ENCODE measurements around the gene SARNP. TPM values are rescaled to one million over a fixed set of nuclear protein-coding genes. Genes with fewer than 3 reads are reported as not detected.
"Not testable (repeated sequence)": the region's sequence is repeated elsewhere in the genome, so short reads cannot be mapped to it uniquely, and the experiment has no call there.

The SARNP gene
- total RNA-seq, 2 experiments from 2014 or later: 100 to 101 TPM

GRCh38 chr12:55847033-55847432 is 29.5 kb upstream of the SARNP start:
- DNase-seq: peak; percentile 27
- H3K4me3 Mint-ChIP-seq: no peak overlapping the region
- no peak overlapping the region for H3K27ac Mint-ChIP-seq
- H3K4me1 Mint-ChIP-seq (ENCODE audit: low read depth): peaks cover 10% of the 10 kb centered on the region
- intact Hi-C loops (cut with micrococcal nuclease): no loop called here
- CTCF ChIA-PET: interaction anchor here (1.0 to 1.1 kb wide), 2 partner anchors 34 to 109 kb away, joined by 3 to 4 read pairs; no protein-coding TSS in a partner anchor
- no peaks in the 10 kb centered on the region for H3K27me3 Mint-ChIP-seq (ENCODE audit: low read depth)
- no peaks in the 10 kb centered on the region for H3K9me3 Mint-ChIP-seq
- no peaks in the 10 kb centered on the region for H3K36me3 Mint-ChIP-seq (ENCODE audit: low read depth)

- H3K27me3 Mint-ChIP-seq (ENCODE audit: low read depth): no peaks in the 10 kb centered on the region
- H3K4me1 Mint-ChIP-seq (ENCODE audit: low read depth): peaks cover 10% of the 10 kb centered on the region
- no peaks in the 10 kb centered on the region for H3K36me3 Mint-ChIP-seq (ENCODE audit: low read depth)
- no peak overlapping the region for H3K4me3 Mint-ChIP-seq
- no peak overlapping the region for H3K27ac Mint-ChIP-seq
- CTCF ChIA-PET: interaction anchor here (0.6 kb wide), 1 partner anchor 1249 kb away, joined by 3 read pairs; no protein-coding TSS in a partner anchor
- DNase-seq: no peak
- H3K9me3 Mint-ChIP-seq: no peaks in the 10 kb centered on the region
- intact Hi-C loops (cut with micrococcal nuclease): no loop called here
Measured at GRCh38 chr12:55845785-55846496, 28.4 kb upstream of the SARNP start.

GRCh38 chr12:55845361-55845760 is 27.8 kb upstream of the SARNP start:
- intact Hi-C loops (cut with micrococcal nuclease): no loop called here
- Mint-ChIP-seq H3K4me1 (ENCODE audit: low read depth) (peaks cover 10% of the 10 kb centered on the region), H3K27me3 (ENCODE audit: low read depth) (no peaks in the 10 kb centered on the region), H3K27ac (no peak overlapping the region), H3K9me3 (no peaks in the 10 kb centered on the region), H3K4me3 (no peak overlapping the region), H3K36me3 (ENCODE audit: low read depth) (no peaks in the 10 kb centered on the region)
- CTCF ChIA-PET: interaction anchor here (0.6 kb wide), 1 partner anchor 1249 kb away, joined by 3 read pairs; no protein-coding TSS in a partner anchor
- no peak for DNase-seq

GRCh38 chr12:55844961-55845360 is 27.4 kb upstream of the SARNP start:
- intact Hi-C loops (cut with micrococcal nuclease): no loop called here
- H3K4me3 Mint-ChIP-seq: no peak overlapping the region
- no peak overlapping the region for H3K27ac Mint-ChIP-seq
- H3K27me3 Mint-ChIP-seq (ENCODE audit: low read depth): no peaks in the 10 kb centered on the region
- H3K36me3 Mint-ChIP-seq (ENCODE audit: low read depth): no peaks in the 10 kb centered on the region
- H3K4me1 Mint-ChIP-seq (ENCODE audit: low read depth): peaks cover 10% of the 10 kb centered on the region
- no peak for DNase-seq
- H3K9me3 Mint-ChIP-seq: no peaks in the 10 kb centered on the region
- CTCF ChIA-PET: no interaction called here

GRCh38 chr12:55843431-55843830 is 25.9 kb upstream of the SARNP start:
- H3K4me1 Mint-ChIP-seq (ENCODE audit: low read depth): peaks cover 10% of the 10 kb centered on the region
- intact Hi-C loops (cut with micrococcal nuclease): no loop called here
- no peak overlapping the region for H3K4me3 Mint-ChIP-seq
- no peaks in the 10 kb centered on the region for H3K9me3 Mint-ChIP-seq
- no peak overlapping the region for H3K27ac Mint-ChIP-seq
- CTCF ChIA-PET: no interaction called here
- no peaks in the 10 kb centered on the region for H3K27me3 Mint-ChIP-seq (ENCODE audit: low read depth)
- no peak for DNase-seq
- no peaks in the 10 kb centered on the region for H3K36me3 Mint-ChIP-seq (ENCODE audit: low read depth)

- H3K27ac Mint-ChIP-seq: no peak within 1 kb of the TSS
- no peak within 1 kb of the TSS for H3K4me3 Mint-ChIP-seq
- DNase-seq: no peak
Measured at GRCh38 chr12:55842681-55843429, 25.3 kb upstream of the SARNP start, which contains the start of gene MMP19. MMP19 (minus strand) TSS chr12:55842936; CDS start chr12:55842830, 106 bp downstream.

GRCh38 chr12:55840581-55841351 is 23.2 kb upstream of the SARNP start:
- Mint-ChIP-seq H3K27me3 (ENCODE audit: low read depth) (no peaks in the 10 kb centered on the region), H3K27ac (no peak overlapping the region), H3K36me3 (ENCODE audit: low read depth) (no peaks in the 10 kb centered on the region), H3K4me1 (ENCODE audit: low read depth) (no peaks in the 10 kb centered on the region), H3K9me3 (no peaks in the 10 kb centered on the region), H3K4me3 (no peak overlapping the region)
- no peak for DNase-seq
- intact Hi-C loops (cut with micrococcal nuclease): no loop called here
- CTCF ChIA-PET: no interaction called here

More at GRCh38 chr12:55842681-55843429, 25.3 kb upstream of the SARNP start, which contains the start of gene MMP19:
- Mint-ChIP-seq H3K27me3 (ENCODE audit: low read depth) (no peaks in the 10 kb centered on the region), H3K9me3 (no peaks in the 10 kb centered on the region), H3K4me1 (ENCODE audit: low read depth) (peaks cover 10% of the 10 kb centered on the region), H3K36me3 (ENCODE audit: low read depth) (no peaks in the 10 kb centered on the region)
- intact Hi-C loops (cut with micrococcal nuclease): no loop called here
- CTCF ChIA-PET: no interaction called here

GRCh38 chr12:55839345-55840140 is 22.0 kb upstream of the SARNP start:
- no peaks in the 10 kb centered on the region for H3K9me3 Mint-ChIP-seq
- intact Hi-C loops (cut with micrococcal nuclease): no loop called here
- H3K27me3 Mint-ChIP-seq (ENCODE audit: low read depth): no peaks in the 10 kb centered on the region
- no peak overlapping the region for H3K27ac Mint-ChIP-seq
- no peaks in the 10 kb centered on the region for H3K4me1 Mint-ChIP-seq (ENCODE audit: low read depth)
- CTCF ChIA-PET: interaction anchor here (1.4 kb wide), 1 partner anchor 9 kb away, joined by 4 read pairs; no protein-coding TSS in a partner anchor
- DNase-seq: no peak
- H3K4me3 Mint-ChIP-seq: no peak overlapping the region
- H3K36me3 Mint-ChIP-seq (ENCODE audit: low read depth): no peaks in the 10 kb centered on the region

GRCh38 chr12:55838361-55838760 is 20.8 kb upstream of the SARNP start:
- H3K4me3 Mint-ChIP-seq: no peak overlapping the region
- CTCF ChIA-PET: interaction anchor here (1.4 kb wide), 1 partner anchor 8 kb away, joined by 4 read pairs; no protein-coding TSS in a partner anchor
- H3K9me3 Mint-ChIP-seq: no peaks in the 10 kb centered on the region

GRCh38 chr12:55834400-55834799 is 16.9 kb upstream of the SARNP start:
- peaks cover 21% of the 10 kb centered on the region for H3K4me1 Mint-ChIP-seq (ENCODE audit: low read depth)
- DNase-seq; intact Hi-C loops (cut with micrococcal nuclease); H3K27me3 Mint-ChIP-seq (ENCODE audit: low read depth); H3K27ac Mint-ChIP-seq; H3K4me3 Mint-ChIP-seq; H3K9me3 Mint-ChIP-seq; CTCF ChIA-PET; H3K36me3 Mint-ChIP-seq (ENCODE audit: low read depth): not testable (repeated sequence)

More at GRCh38 chr12:55838361-55838760, 20.8 kb upstream of the SARNP start:
- Mint-ChIP-seq H3K36me3 (ENCODE audit: low read depth) (no peaks in the 10 kb centered on the region), H3K27ac (no peak overlapping the region), H3K27me3 (ENCODE audit: low read depth) (no peaks in the 10 kb centered on the region), H3K4me1 (ENCODE audit: low read depth) (no peaks in the 10 kb centered on the region)
- intact Hi-C loops (cut with micrococcal nuclease): no loop called here
- no peak for DNase-seq

- intact Hi-C loops (cut with micrococcal nuclease): no loop called here
- CTCF ChIA-PET: no interaction called here
- H3K4me3 Mint-ChIP-seq: no peak overlapping the region
- H3K27ac Mint-ChIP-seq: no peak overlapping the region
- H3K4me1 Mint-ChIP-seq (ENCODE audit: low read depth): peaks cover 27% of the 10 kb centered on the region
- H3K27me3 Mint-ChIP-seq (ENCODE audit: low read depth): no peaks in the 10 kb centered on the region
- peaks cover 5% of the 10 kb centered on the region for H3K36me3 Mint-ChIP-seq (ENCODE audit: low read depth)
- no peaks in the 10 kb centered on the region for H3K9me3 Mint-ChIP-seq
- DNase-seq: no peak
Measured at GRCh38 chr12:55833056-55833455, 15.5 kb upstream of the SARNP start.

Measured in activated naive CD4-positive, alpha-beta T cell treated with anti-CD3 and anti-CD28 coated beads for 36 hours (primary cell).